Measurements from ENCODE around the gene SH3GL1. TPM values are rescaled to one million over a fixed set of nuclear protein-coding genes. Genes with fewer than 3 reads are reported as not detected.

Gene SH3GL1
- total RNA-seq, 1 experiment from 2014 or later = 37.6 TPM

GRCh38 chr19:4406626-4407025 lies 6.3 kb upstream of the SH3GL1 start:
- in situ Hi-C loops (cut with HindIII; ENCODE audit: low pct_unique_long_range_greater_than_20kb, low sequenced_read_pairs) = no loop called here
- no peak for DNase-seq (ENCODE audit: low read depth, low spot score)

- in situ Hi-C loops (cut with HindIII; ENCODE audit: low pct_unique_long_range_greater_than_20kb, low sequenced_read_pairs) = no loop called here
- DNase-seq (ENCODE audit: low read depth, low spot score) = peak; percentile 86
Observed at GRCh38 chr19:4405977-4406376, 5.6 kb upstream of the SH3GL1 start.

GRCh38 chr19:4403005-4403761 lies 2.8 kb upstream of the SH3GL1 start:
- DNase-seq (ENCODE audit: low read depth, low spot score) = no peak
- in situ Hi-C loops (cut with HindIII; ENCODE audit: low pct_unique_long_range_greater_than_20kb, low sequenced_read_pairs) = no loop called here

- DNase-seq (ENCODE audit: low read depth, low spot score) = peak; percentile 99
- in situ Hi-C loops (cut with HindIII; ENCODE audit: low pct_unique_long_range_greater_than_20kb, low sequenced_read_pairs) = no loop called here
Observed at GRCh38 chr19:4402171-4403004, 2.0 kb upstream of the SH3GL1 start, which contains the start of gene CHAF1A. Gene CHAF1A, plus strand, starts transcription at chr19:4402640. Its CDS starts 123 bp downstream, at chr19:4402763.

- in situ Hi-C loops (cut with HindIII; ENCODE audit: low pct_unique_long_range_greater_than_20kb, low sequenced_read_pairs) = no loop called here
- DNase-seq (ENCODE audit: low read depth, low spot score) = no peak
Observed at GRCh38 chr19:4401769-4402170, 1.4 kb upstream of the SH3GL1 start.

DNA sequence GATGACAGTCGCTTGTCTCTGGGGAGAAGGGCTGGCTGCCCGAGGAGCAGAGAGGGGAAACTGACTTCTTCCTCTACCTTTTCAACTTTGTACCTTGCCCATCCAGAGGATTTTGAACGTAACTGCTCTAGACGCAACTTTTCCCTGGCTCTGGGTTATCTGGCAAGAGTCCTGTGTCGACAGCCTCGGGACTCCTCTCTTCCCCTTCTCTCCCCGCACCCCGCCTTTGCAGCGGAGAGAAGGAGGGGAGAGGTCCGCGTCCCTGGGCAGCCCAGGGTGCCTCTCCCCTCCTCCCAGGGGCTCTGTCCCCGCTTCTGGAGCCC lies 574 bp downstream of the SH3GL1 start:
- DNase-seq (ENCODE audit: low read depth, low spot score) = no peak

GRCh38 chr19:4396949-4397783 lies 3.2 kb downstream of the SH3GL1 start:
- no peak for DNase-seq (ENCODE audit: low read depth, low spot score)
- in situ Hi-C loops (cut with HindIII; ENCODE audit: low pct_unique_long_range_greater_than_20kb, low sequenced_read_pairs) = no loop called here

More for the DNA sequence above, 574 bp downstream of the SH3GL1 start:
- in situ Hi-C loops (cut with HindIII; ENCODE audit: low pct_unique_long_range_greater_than_20kb, low sequenced_read_pairs) = no loop called here

DNA sequence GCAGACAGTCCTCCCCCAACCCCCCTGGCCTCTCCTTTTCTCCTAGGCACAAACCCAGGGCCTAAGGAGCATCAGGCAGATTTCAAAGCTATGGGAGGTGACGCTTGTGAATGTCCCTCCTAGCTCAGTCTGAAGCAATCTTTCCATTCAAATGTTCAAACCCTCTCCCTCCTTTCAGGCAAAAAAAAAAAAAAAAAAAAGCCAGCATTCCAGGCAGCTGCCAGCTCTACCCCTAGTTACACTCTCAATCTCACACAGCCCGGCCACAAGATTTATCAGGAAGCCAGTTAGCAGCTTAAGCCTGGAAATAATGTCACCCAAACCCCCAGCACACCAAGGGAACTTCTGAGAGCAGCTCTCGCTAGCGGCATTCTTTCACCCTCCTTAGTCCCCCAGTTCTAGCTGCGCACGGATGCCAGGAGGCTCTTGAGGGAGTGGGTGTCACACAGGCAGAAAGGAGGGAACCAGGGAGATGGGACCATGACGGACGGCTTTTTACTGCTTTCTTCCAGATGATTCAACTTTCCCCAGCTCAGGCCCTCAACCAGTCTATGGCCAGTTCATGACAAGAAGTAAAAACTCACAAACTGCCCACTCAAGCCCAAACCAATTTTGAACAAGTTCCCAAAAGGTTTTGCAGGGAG lies 6.3 kb downstream of the SH3GL1 start:
- DNase-seq (ENCODE audit: low read depth, low spot score) = no peak
- in situ Hi-C loops (cut with HindIII; ENCODE audit: low pct_unique_long_range_greater_than_20kb, low sequenced_read_pairs) = no loop called here

DNA sequence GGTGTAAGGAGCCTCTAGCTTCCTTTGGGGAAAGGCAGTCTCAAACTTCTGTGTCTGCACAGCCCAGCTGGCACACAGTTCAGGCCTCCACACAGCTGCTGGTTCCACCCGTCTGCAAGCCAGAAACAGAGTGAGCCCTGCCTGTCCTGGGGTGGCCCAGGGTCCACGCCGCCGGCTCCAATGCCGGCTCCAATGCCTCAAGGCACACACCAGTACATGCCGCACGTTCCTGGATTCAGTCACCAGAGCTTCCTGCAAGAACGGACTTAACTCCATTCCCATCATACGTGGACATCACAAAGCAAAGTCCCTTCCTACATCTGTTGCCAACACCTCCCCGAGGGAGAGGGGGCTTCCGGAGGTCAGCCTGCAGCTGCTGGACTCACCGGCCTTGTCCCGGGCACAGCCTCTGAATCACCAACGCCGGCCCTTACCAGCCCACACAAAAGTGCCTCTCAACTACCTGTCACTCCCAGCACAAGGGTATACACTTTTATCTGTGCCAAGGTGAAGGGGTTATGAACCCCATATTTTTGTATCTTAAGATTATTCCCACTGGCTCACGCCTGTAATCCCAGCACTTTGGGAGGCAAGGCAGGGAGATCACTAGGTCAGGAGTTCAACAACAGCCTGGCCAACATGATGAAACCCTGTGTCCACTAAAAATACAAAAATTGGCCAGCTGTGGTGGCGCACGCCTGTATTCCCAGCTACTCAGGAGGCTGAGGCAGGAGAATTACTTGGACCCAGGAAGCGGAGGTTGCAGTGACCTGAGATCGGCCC lies 8.5 kb downstream of the SH3GL1 start:
- in situ Hi-C loops (cut with HindIII; ENCODE audit: low pct_unique_long_range_greater_than_20kb, low sequenced_read_pairs) = no loop called here

DNA sequence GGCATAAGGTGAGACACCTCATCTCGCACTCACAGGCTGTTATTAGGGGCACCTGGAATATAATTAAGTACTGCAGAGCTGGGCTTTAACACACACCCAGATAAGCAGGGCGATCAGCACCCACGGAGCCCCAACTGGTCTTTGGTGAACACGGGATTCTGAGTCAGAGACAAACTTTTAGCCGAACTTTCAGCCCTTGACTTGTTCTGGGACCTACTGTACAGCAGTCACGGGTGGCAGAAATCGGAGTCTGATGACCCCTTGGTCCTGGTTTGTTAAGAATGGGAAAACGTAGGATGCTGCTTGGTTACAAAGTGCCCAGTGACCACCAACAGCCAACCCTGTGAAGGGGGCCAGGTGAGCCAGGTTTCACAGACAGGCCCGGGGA lies 9.0 kb downstream of the SH3GL1 start:
- no peak for DNase-seq (ENCODE audit: low read depth, low spot score)
- in situ Hi-C loops (cut with HindIII; ENCODE audit: low pct_unique_long_range_greater_than_20kb, low sequenced_read_pairs) = no loop called here

More for the DNA sequence above, 8.5 kb downstream of the SH3GL1 start:
- no peak for DNase-seq (ENCODE audit: low read depth, low spot score)

- no peak for DNase-seq (ENCODE audit: low read depth, low spot score)
- in situ Hi-C loops (cut with HindIII; ENCODE audit: low pct_unique_long_range_greater_than_20kb, low sequenced_read_pairs) = no loop called here
Observed at GRCh38 chr19:4390567-4391305, 9.6 kb downstream of the SH3GL1 start.

- in situ Hi-C loops (cut with HindIII; ENCODE audit: low pct_unique_long_range_greater_than_20kb, low sequenced_read_pairs) = no loop called here
- DNase-seq (ENCODE audit: low read depth, low spot score) = no peak
Observed at GRCh38 chr19:4390017-4390566, 10.3 kb downstream of the SH3GL1 start.

- DNase-seq (ENCODE audit: low read depth, low spot score) = no peak
- in situ Hi-C loops (cut with HindIII; ENCODE audit: low pct_unique_long_range_greater_than_20kb, low sequenced_read_pairs) = no loop called here
Observed at GRCh38 chr19:4389511-4390016, 10.8 kb downstream of the SH3GL1 start.

- DNase-seq (ENCODE audit: low read depth, low spot score) = no peak
- in situ Hi-C loops (cut with HindIII; ENCODE audit: low pct_unique_long_range_greater_than_20kb, low sequenced_read_pairs) = no loop called here
Observed at GRCh38 chr19:4389064-4389375, 11.3 kb downstream of the SH3GL1 start.

DNA sequence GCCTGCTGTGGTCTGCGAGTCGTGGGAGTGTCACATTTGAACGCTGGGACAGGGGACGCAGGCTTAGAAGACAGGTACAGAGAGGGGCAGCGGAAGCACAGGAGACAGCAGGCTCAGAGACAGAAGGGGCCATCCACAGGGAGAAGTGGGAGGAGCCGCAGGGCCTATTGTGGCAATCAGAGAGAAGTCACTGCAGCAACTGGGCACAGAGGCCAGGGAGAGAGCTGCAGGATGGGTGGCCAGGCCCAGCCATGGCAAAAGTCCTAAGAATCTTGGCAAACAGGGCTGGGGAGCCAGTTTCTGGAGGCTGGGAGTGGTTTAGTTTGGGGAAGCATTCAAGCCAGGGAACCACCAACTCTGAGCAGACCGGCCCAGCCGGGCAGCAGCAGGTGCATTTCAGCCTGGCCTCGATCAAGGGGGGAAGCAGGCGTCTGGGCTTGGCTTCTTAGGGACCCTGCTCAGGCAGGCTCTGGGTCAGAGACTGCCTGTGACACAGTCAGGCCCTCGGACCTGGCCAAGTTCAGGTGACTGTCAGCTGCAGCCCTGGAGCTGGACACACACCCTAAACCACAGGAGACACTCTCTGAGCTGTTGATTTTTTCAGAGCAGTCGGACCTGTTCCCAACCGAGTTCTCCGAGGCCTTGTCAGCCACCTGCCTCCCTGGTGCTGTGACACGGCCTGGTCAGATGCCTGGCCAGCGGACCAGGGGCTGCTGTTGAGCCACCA lies 11.8 kb downstream of the SH3GL1 start:
- DNase-seq (ENCODE audit: low read depth, low spot score) = no peak
- in situ Hi-C loops (cut with HindIII; ENCODE audit: low pct_unique_long_range_greater_than_20kb, low sequenced_read_pairs) = no loop called here

All from SK-MEL-5 (cell line).